Breast epithelium (tissue), 4 donors: ENCODE data around the gene ABTB1. TPM values are rescaled to one million over a fixed set of nuclear protein-coding genes. Genes with fewer than 3 reads are reported as not detected.

Experiments used
- DNase-seq, 2 donors: peaks; one replicate each; pipeline ENCODE4 v3.0.0-alpha.2; 2019; ENCODE audit warnings: low spot score in 2 of 2
- H3K27ac ChIP-seq, 2 donors: fragments of 200-600 bp; sonication (generic) in 1 of 2; one replicate each; pipeline ENCODE4 v1.5.1; 2016 to 2019; ENCODE audit warnings: mild to moderate bottlenecking in 1 of 2
- H3K27me3 ChIP-seq, 2 donors: fragments of 200-600 bp; sonication (generic) in 1 of 2; one replicate each; pipeline versions ENCODE4 v1.5.1 to v1.6.0; 2017 to 2019; ENCODE audit warnings: control low read depth in 1 of 2, mild to moderate bottlenecking in 1 of 2
- H3K36me3 ChIP-seq: fragments of 200-600 bp; one replicate; pipeline ENCODE4 v1.5.1; 2019
- H3K4me1 ChIP-seq, 2 donors: fragments of 200-600 bp; sonication (generic); one replicate each; pipeline ENCODE4 v1.5.1; 2016 to 2019; ENCODE audit warnings: control low read depth in 1 of 2
- H3K4me3 ChIP-seq, 3 donors: fragments of 200-600 bp; sonication (generic); 1 replicate in 2 of 3; 2 replicates in 1 of 3; pipeline ENCODE4 v1.5.1; 2016 to 2019; ENCODE audit warnings: mild to moderate bottlenecking in 3 of 3, moderate library complexity in 2 of 3
- H3K9me3 ChIP-seq, 2 donors: fragments of 200-600 bp; sonication (generic) in 1 of 2; one replicate each; pipeline ENCODE4 v1.5.1; 2016 to 2019; ENCODE audit warnings: control low read depth in 1 of 2
- CTCF ChIP-seq, 3 donors: fragments of 450-650 bp; IDR thresholded peaks; one replicate each; pipeline ENCODE4 v1.5.1; 2016 to 2017; ENCODE audit warnings: antibody characterized with exemption in 3 of 3, mild to moderate bottlenecking in 3 of 3, moderate library complexity in 3 of 3
- POLR2A ChIP-seq: fragments of 450-650 bp; IDR thresholded peaks from one replicate; pipeline ENCODE4 v1.6.1; 2016; ENCODE audit warnings: antibody characterized with exemption, mild to moderate bottlenecking, moderate library complexity
- POLR2AphosphoS5 ChIP-seq, 3 donors: sonication (generic); formaldehyde crosslinking; IDR thresholded peaks; one replicate each; pipeline ENCODE4 v1.6.1; 2017; ENCODE audit warnings: antibody characterized with exemption in 3 of 3
- intact Hi-C: fragments of 100-400 bp; cut with DNase I; formaldehyde crosslinking; loops from one replicate; pipeline ENCODE4 v1.15.1; 2023; ENCODE audit warnings: low total_unique reads
- total RNA-seq, 3 donors: library from RNA; depleted of rRNA; stranded (reverse); fragments of >200 nt; gene quantifications; one replicate each; pipeline ENCODE4 v1.1.0, GENCODE V29; 2016

The ABTB1 gene
- total RNA-seq, 3 donors from 2014 or later: 32.0 to 43.6 (median 40.2) TPM

- no peaks in the 10 kb centered on the region for H3K27me3 ChIP-seq
- H3K4me1 ChIP-seq: peaks cover 0 to 3% of the 10 kb centered on the region in 2 donors
- TF ChIP-seq CTCF (IDR thresholded peaks at IDR 0.05) (no peak), POLR2A (no peak), POLR2AphosphoS5 (IDR thresholded peaks at IDR 0.05) (no peak)
- DNase-seq: no peak
- no peak overlapping the region for H3K27ac ChIP-seq
- H3K4me3 ChIP-seq: no peak overlapping the region
- no peaks in the 10 kb centered on the region for H3K9me3 ChIP-seq
- intact Hi-C loops: loop anchor here (10.0 kb wide), 1 partner anchor 306 kb away; no protein-coding TSS in a partner anchor
- H3K36me3 ChIP-seq: no peaks in the 10 kb centered on the region
Observed at GRCh38 chr3:127668906-127669305, 3.8 kb upstream of the ABTB1 start.

- Histone ChIP-seq H3K36me3 (no peaks in the 10 kb centered on the region), H3K4me1 (peaks cover 0 to 3% of the 10 kb centered on the region in 2 donors), H3K4me3 (no peak overlapping the region), H3K9me3 (no peaks in the 10 kb centered on the region), H3K27me3 (no peaks in the 10 kb centered on the region), H3K27ac (no peak overlapping the region)
- intact Hi-C loops: loop anchor here (10.0 kb wide), 1 partner anchor 305 kb away; no protein-coding TSS in a partner anchor
- DNase-seq: no peak
- no peak for TF ChIP-seq POLR2A
- TF ChIP-seq POLR2AphosphoS5 (IDR thresholded peaks at IDR 0.05): no peak
- TF ChIP-seq CTCF (IDR thresholded peaks at IDR 0.05): no peak
Observed at GRCh38 chr3:127669541-127670228, 3.1 kb upstream of the ABTB1 start.

- no peak for TF ChIP-seq POLR2A
- TF ChIP-seq CTCF (IDR thresholded peaks at IDR 0.05): no peak
- no peak for TF ChIP-seq POLR2AphosphoS5 (IDR thresholded peaks at IDR 0.05)
- H3K27me3 ChIP-seq: no peaks in the 10 kb centered on the region
- DNase-seq: no peak
- H3K9me3 ChIP-seq: no peaks in the 10 kb centered on the region
- H3K36me3 ChIP-seq: no peaks in the 10 kb centered on the region
- H3K4me1 ChIP-seq: peaks cover 0 to 3% of the 10 kb centered on the region in 2 donors
- H3K27ac ChIP-seq: no peak overlapping the region
- intact Hi-C loops: no loop called here
- no peak overlapping the region for H3K4me3 ChIP-seq
Observed at GRCh38 chr3:127670229-127670559, 2.6 kb upstream of the ABTB1 start.

GRCh38 chr3:127670761-127671522, 1.8 kb upstream of the ABTB1 start:
- Histone ChIP-seq H3K4me3 (no peak overlapping the region), H3K27me3 (no peaks in the 10 kb centered on the region), H3K9me3 (no peaks in the 10 kb centered on the region), H3K36me3 (peaks cover under 1% of the 10 kb centered on the region), H3K4me1 (peaks cover 0 to 3% of the 10 kb centered on the region in 2 donors), H3K27ac (no peak overlapping the region)
- TF ChIP-seq CTCF (IDR thresholded peaks at IDR 0.05) (no peak), POLR2A (no peak), POLR2AphosphoS5 (IDR thresholded peaks at IDR 0.05) (no peak)
- intact Hi-C loops: no loop called here
- DNase-seq: peak in 1 of 2 donors; percentile 48
